GM18909 (cell line): ENCODE data around the gene DCAF12.

ENCODE experiments used
- ATAC-seq: cut with Tn5 transposase; IDR thresholded peaks from one replicate; pipeline ENCODE4 v1.9.1; 2021; ENCODE audit warnings: mild to moderate bottlenecking; ENCODE audit not compliant: unreplicated experiment, poor library complexity

The DCAF12 gene

GRCh38 chr9:34127035-34127948 is 794 bp upstream of the DCAF12 start:
- no peak for ATAC-seq

GRCh38 chr9:34125681-34126206 is 754 bp downstream of the DCAF12 start:
- ATAC-seq: no peak

GRCh38 chr9:34124926-34125325 is 1.6 kb downstream of the DCAF12 start:
- no peak for ATAC-seq

- no peak for ATAC-seq
Observed at GRCh38 chr9:34124099-34124498, 2.4 kb downstream of the DCAF12 start.

- ATAC-seq: peak; percentile 43
Observed at GRCh38 chr9:34123682-34124081, 2.8 kb downstream of the DCAF12 start.

- no peak for ATAC-seq
Observed at GRCh38 chr9:34121996-34122395, 4.5 kb downstream of the DCAF12 start.

GRCh38 chr9:34119713-34120112 is 6.8 kb downstream of the DCAF12 start:
- no peak for ATAC-seq

- ATAC-seq: no peak
Observed at GRCh38 chr9:34114436-34114835, 12.1 kb downstream of the DCAF12 start.

GRCh38 chr9:34106110-34106509 is 20.4 kb downstream of the DCAF12 start:
- ATAC-seq: no peak

- no peak for ATAC-seq
Observed at GRCh38 chr9:34102796-34103195, 23.7 kb downstream of the DCAF12 start.

- no peak for ATAC-seq
Observed at GRCh38 chr9:34098307-34098706, 28.2 kb downstream of the DCAF12 start.

- ATAC-seq: no peak
Observed at GRCh38 chr9:34097865-34098264, 28.6 kb downstream of the DCAF12 start.

- ATAC-seq: no peak
Observed at GRCh38 chr9:34096751-34097150, 29.7 kb downstream of the DCAF12 start.

GRCh38 chr9:34093578-34093977 is 32.9 kb downstream of the DCAF12 start:
- no peak for ATAC-seq

GRCh38 chr9:34089311-34089710 is 37.2 kb downstream of the DCAF12 start:
- ATAC-seq: no peak

- ATAC-seq: no peak
Observed at GRCh38 chr9:34087370-34087769, 39.1 kb downstream of the DCAF12 start.

GRCh38 chr9:34086864-34087263 is 39.6 kb downstream of the DCAF12 start:
- ATAC-seq: no peak

- ATAC-seq: no peak
Observed at GRCh38 chr9:34085581-34086500, 40.7 kb downstream of the DCAF12 start.

GRCh38 chr9:34084562-34084961 is 41.9 kb downstream of the DCAF12 start:
- no peak for ATAC-seq

GRCh38 chr9:34079181-34079580 is 47.3 kb downstream of the DCAF12 start:
- ATAC-seq: no peak
